ENCODE data around the gene SLC27A5.
A peak's percentile ranks its signal among the peaks of the same experiment; 100 is the strongest.
"Not testable (repeated sequence)": the region's sequence is repeated elsewhere in the genome, so short reads cannot be mapped to it uniquely, and the experiment has no call there.

The SLC27A5 gene

DNA sequence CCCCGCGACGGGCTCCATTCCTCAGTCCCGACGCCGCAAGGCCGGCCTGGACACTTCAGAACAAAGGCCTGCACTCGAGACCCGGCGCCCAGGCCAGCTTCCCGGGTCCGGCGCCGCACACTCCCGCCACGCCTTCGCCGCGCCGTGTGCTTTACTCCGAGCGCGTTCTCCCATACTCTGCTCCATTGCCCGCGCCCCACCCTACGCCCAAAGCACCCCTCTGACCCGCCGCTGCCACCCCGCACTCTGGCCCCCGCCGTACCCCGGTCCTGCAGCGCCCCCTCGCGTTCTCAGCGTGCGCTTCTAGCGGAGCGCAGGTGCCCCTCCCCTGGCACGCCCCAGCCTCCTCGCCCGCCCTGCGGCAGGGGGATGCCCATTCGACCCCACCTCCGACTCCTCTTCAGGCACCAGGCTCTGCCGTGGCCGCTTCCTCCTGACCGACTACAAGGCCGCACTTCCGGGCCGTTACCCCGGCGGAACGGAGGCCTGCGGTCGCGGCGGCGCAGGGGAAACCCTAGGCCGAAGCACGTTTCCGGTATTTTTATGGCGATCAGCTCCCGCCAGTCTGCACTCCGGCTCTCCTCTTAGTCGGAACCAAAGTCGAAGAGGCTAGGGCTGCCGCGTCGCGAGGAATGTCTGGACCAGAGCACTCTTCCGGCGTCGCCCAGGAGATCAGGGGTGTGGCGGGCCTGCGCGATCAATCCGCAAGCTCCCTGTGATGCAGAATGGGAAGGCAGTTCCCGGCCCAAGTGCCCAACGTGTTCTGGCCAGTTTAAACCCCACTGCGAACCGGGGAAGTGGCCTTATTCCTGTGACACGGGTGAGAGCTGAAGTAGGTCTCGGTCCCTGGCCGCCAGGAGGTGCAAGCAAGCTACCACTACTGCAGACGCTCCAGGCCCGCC lies 7.8 kb upstream of the SLC27A5 start, which contains the start of gene ZBTB45:
ZBTB45 (minus strand) TSS at position 456 of the 902 bp plus-strand sequence. CDS start 2,137 bp downstream, outside the sequence.
- peak; percentile 97 for DNase-seq

DNA sequence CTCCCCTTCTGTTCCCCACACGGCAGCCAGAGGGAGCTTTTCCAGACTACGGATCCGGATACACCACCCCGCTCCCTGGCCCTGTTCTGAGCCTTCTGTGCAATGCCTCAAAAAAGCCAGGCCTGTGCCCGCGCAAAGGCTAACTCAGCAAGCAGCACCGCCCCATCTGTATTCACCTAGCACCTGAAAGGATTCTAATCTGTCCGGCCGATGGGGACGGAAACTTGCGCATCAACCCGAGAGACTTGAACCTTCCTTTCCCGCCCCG lies 7.2 kb upstream of the SLC27A5 start:
- DNase-seq, result peak; percentile 82

DNA sequence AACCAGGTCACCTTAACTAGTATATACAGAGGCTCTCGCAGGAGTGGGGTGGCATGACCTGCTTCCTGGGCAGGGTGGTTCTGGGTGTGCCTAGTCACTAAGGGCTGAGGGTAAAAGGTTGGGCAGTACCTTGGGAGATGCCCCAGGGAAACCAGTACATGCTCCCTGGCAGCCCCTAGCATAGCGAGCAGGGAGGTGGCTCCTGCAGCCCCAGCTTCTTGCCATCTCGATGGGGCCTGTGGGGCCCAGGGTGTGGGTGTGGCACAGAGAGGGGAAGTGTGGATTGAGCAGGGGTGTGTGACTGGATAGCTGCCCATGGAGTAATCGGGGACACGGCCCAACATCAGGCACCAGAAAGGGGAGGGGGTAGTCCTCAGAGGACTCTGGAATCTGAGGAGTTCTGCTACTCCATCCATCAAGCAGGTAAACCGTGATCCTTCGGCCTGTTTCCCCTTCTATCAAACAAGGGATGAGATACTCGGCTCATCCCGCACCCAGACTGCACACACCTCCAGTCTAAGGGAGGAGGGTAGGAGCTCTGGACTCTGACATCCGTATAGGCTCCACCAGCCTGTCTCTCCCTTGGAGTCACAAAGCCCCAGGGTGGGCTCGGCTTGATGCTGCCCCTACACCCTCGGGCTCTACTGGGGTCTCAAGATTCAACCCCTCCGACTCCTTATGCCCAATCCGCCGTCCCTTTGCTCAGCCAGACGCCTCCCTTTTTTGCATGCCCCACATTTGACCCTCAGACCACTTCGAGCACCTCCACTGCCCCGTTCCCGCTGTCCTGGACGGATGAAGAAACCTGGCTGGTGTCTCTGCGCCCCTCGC lies 6.7 kb upstream of the SLC27A5 start:
- peak; percentile 48 for DNase-seq

DNA sequence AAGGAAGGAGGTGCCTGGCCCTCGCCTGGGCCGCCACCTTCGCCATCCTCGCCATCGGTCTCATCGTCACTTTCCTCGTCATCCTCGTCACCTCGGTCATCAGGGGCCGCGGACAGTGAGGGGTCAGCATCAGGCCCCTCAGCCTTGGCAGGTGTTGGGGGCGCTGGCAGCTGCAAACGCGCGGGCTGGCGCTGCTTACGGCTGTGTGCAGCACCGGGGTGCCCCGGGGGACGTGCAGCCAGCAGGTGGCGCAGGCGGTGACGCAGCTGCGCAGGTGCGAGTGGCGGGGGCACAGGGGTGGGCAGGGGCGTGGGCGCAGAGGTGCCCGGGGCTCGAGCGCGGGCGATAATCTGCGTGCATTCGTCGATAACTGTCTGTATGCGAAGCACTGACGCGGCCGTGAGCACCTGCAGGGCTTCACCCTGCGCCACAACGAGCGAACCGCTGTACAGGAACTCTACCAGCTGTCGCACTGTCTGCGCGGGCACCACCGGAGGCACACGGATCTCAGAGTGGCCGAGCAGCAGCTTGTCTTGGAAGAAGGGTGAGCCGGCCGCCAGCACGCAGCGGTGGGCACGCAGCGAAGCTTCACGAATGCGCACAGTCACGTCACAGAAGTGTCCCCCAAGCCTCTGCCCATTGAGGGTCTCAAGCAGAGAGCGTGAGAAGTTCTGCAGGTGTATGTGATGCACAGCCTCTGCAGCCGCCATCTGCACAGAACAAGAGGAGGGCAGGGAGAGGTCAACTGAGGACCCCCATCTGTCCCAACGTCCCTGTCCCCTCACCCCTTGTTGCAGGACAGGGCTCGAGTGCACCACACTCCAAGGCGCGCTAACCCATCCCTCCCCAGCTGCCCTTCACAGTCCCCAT lies 5.4 kb upstream of the SLC27A5 start:
- DNase-seq, result no peak

DNA sequence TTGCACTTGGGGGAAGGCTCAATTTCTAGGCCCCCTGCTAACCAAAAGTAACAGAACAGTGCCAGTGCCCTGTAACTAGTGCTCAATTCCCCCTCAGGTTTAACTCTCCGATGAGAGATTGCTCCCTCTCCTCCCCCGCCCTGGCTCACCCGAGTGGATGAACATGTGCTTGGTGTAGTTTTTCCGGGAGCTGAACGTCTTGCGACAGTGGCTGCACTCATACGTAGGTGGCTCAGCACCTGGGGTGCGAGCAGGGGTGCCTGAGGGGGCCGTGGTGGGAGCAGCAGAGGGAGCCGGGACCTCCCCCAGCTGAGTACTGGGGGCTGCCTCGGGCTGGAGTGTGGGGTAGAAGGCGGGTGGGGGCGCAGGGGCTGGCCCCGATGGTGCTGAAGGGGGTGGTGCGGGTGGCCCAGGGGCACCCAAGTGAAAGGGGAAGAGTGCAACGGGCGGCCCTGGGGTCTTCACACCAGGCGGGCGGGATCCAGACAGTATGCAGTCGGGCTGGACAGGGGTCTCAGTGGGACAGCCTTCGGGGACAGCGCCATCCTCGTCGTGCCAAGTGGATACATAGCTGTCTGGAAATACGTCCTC lies 4.5 kb upstream of the SLC27A5 start:
- DNase-seq, result no peak

DNA sequence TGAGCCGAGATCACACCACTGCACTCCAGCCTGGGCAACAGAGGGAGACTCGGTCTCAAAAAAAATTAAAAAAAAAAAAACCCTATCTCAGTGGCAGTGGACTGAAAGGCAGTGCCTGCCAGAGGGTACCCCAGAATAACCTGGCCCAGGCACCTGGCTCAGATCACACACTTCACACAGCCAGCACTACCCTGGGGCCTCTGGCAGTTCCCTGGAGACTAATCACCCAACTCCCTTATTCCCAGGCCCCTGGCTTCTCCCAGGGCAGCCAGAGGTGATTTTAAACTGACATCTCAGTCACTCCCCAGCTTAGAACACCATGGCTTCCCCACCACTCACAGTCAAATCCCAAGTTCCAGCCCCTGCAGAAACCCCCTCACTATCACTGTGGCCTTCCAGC lies 3.5 kb upstream of the SLC27A5 start:
- DNase-seq, result no peak

DNA sequence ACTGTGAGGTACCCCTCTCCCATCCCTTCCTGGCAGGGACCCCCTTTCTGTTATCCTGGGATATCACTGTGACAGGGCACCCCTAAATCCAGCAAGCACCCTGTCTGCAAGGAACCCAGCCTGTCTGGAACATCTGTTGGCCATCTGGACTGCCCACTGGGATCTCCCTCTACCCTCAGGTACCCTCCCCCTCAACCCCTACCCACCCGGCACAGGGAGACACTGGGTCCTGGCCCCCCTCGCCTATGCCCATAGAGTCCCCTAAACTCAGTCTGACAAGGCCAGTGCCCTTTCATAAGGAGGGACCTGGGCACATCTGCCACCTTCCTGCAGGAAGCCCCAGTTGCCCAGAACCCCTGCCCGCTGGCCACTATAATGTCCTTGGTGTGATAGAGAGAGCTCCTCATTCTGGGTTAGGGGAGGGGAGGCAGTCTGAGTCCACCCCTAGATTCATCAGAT lies 2.8 kb upstream of the SLC27A5 start:
- no peak for DNase-seq

DNA sequence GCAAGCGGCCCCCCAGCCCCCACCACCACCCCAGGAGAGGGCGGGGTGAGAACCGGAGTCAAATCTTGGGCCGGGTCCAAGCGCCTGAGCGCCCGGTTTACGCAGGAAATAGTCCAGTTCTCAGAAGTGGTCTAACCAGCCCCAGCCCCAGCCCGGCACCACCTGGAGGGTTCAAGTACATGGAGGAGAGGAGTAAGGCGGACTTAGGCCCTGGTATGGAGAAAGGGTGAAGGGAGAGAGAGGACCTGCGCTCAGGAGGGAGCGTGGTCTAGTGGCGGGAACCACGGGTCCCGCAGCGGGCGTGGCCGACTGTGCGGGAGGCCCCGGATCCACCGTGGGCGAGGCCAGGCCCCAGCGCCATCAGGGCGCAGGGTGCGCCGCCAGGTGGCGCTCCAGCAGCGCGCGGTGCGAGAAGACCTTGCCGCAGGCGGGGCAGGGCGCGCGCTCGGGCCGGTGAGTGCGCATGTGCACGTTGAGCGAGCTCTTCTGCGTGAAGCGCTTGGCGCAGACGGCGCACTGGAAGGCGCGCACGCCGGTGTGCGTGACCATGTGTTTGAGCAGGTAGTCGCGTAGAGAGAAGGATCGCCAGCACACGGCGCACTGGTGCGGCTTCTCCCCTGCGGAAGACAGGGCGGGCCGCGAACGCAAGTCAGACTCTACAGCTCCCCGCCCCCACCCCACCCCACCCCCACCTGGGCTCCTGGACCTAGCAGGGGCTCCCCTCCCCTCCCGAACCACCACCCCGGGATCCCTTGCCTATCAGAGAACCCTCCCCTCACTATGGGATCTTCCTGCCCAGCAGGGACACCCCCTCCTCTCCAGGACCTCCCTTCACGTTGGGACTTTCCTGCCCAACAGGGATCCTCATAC lies 2.1 kb upstream of the SLC27A5 start:
- peak; percentile 88 for DNase-seq

DNA sequence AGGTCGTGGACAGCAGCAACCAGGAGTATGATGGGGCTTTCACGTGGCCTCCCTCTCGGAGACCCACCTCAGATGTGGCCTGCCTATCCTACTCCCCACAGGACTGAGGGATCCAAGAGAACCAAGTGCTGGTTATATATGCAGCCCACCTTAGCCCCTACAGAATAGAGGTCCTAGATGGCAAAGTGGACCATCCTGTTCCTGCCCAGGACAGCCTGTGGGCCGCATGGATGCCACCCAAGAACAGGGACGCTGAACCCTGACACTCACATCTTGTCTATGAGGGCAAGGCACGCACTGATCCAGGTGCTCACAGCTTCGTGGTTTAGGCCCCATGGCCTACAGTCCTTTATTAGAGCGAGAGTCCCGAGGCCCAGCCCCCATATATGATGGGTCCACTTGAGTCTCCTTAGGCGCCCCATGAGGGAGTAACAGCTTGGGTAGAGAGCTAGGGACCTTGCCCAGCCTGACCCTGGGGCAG lies 1.5 kb upstream of the SLC27A5 start:
- no peak for DNase-seq

DNA sequence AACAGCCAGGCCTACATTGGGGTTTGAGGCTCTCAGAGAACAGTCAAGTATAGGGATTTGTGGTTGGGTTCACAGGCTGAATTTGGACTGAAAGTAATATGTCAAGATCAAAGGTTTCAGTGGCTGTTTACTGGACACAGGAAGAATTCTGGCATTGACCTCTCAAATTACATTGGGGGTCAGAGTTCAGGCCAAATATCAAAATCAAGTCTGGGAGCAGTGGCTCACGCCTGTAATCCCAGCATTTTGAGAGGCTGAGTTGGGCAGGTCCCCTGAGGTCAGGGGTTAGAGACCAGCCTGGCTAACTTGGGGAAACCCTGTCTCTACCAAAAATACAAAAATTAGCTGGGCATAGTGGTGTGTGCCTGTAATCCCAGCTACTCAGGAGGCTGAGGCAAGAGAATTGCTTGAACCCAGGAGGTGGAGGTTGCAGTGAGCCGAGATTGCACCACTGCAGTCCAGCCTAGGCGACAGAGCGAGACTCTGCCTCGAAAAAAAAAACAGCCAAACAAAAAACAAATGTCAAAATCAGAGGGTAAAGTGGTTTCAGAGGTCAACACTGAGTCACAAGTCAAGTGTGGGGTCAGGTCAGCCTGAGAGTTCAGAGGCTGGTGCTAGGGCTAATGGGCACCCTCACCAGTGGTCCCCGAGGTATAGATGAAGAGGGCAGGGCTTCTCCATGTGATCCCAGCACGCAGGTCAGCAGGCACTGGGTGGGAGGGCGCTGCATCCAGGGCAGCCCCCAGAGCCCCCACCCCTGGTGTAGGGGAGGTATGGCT lies 1.5 kb downstream of the SLC27A5 start:
- DNase-seq, result no peak

DNA sequence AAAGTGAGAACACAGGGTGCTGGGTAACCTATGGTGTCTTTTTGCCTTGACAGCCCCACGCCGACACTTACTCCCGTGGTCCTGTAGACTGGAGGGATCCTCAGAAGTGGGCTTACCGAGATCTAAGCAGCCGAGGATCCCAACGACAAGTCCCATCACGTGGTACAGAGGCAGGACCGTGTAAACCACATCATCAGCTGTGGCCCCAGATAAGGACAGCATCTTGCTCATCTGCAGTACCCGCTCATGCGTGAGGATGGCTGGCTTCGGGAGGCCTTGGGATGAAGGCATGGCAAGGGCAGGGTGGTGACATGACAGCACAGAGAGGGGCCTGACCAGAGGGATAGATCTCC lies 2.1 kb downstream of the SLC27A5 start:
- DNase-seq, result no peak

DNA sequence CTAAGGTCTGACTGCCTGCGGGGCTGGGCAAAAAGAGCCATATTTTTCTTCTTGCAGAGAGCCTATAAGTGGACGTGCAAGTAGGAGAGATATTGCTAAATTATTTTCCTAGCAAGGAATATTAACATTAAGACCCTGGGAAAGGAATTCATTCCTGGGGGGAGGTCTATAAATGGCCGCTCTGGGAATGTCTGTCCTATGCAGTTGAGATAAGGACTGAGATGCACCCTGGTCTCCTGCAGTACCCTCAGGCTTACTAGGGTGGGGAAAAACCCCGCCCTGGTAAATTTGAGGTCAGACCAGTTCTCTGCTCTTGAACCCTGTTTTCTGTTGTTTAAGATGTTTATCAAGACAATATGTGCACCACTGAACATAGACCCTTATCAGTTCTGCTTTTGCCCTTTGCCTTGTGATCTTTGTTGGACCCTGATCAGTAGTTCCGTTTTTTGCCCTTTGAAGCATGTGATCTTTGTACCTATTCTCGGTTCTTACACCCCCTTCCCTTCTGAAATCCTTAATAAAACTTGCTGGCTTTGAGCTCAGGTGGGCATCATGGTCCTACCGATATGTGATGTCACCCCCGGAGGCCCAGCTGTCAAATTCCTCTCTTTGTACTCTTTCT lies 4.1 kb downstream of the SLC27A5 start:
- not testable (repeated sequence) for DNase-seq

DNA sequence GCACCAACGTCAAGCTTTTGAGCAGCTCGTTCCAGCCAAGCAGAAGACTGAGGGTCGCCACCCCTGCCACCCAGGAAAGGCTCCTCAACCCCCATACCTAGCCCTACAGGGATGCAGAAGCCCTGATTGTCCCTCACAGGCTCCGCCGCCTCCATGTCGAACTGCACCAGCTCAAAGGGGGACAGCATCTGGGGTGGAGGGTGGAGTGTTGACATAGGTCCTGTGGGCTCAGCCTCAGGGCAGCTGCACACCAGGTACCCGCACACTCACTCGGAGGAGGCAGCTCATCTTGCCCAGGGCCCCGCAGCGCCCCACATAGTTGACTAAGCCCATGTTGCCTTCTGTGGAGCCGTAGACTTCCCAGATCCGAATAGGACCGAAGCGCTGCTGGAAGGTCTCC lies 11.6 kb downstream of the SLC27A5 start:
- DNase-seq, result no peak

DNA sequence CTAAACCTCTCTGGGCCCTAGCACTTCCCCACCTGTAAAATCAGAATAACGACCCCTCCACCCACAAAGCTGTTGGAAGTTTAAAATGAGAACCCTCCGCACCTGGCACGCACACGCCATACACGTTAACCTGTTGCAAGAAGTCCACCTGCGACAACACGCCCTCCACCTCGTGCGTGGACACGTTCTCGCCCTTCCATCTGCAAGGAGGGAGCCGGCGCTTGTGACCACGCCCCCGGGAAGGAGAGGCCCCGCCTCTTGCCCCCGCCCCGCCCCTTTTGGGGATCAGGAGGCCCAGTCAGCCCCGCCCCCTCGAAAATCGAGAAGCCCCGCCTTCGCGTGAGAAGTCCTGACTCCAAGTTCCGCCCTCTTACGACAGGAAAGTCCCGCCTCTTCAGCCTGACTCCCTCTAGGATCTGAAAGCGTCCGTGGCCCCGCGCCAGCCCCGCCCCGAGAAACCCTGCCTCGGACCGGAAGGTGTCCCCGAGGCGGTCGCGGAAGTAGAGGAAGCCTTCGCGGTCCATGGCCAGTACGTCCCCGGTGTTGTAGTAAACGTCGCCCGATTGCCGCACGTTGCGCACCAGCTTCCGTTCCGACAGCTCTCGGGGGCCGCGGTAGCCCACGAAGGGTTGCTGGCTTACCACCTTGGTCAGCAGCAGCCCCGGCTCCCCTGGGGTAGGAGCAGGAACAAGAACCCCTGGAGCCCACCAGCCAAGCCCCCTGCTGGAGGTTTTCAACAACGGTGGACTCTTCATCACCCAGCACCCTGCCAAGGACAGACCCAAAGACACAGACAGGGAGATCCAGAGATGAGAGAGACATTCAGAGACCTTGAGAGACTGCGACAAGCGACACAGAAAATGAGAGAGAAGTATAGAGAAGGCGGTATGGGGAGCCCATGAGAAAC lies 12.5 kb downstream of the SLC27A5 start:
- DNase-seq, result peak; percentile 99

DNA sequence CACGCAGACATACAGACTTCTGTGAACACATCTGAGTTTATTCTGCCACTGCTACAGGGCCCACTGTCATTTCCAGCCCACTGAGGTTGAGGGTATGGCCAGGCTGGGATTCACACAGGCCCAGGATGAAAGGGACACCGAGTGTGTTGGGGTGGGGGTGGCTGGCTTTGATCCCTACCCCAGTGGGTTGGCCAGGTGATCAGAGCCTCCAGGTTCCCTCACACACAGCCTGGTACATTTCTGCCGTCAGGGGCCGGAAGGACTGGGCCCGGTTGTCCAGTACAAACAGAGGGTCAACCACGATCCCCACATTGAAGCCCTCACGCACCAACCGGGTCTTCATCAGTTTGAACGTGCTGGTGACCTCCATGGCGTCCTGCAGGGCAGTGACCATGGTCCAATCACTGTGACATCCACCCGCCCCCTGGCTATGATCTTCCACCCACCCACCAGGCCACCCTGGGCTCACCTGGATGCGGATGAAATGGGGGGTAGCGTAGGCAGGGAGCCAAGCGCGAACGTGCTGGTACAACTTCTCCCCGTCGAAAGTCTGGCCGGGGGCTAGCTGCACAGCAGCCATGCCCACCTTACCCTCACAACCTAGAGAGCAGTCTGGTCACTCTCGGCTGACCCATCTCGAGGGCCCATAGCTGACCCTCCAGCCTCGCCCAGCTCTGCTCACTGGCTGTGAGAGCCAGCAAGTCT lies 13.3 kb downstream of the SLC27A5 start:
- peak; percentile 47 for DNase-seq

DNA sequence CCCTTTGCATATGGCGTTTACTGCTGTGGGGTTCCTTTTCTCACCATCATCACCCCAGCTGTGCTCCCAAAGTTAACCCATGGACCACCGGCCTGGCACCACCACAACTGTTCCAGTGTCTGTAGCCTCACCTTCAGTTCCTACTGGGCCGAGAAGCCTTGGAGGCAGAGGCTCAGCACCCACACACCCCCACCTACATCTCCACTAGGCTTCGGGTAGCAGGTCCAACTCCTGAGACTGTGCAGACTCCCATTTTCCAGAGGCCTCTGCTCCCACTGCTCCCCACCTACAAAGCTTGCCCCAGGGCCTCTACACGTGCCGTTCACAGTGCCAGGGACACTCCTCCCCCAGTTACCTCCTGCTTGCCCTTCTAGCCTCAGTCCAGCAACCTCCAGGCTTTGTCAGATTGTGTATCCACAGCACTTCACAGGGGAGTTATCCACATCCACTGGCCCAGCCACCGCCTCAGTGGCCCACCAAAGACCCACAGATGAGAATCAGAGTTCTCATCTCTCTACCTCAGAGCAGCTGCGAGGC lies 14.1 kb downstream of the SLC27A5 start:
- DNase-seq, result no peak

DNA sequence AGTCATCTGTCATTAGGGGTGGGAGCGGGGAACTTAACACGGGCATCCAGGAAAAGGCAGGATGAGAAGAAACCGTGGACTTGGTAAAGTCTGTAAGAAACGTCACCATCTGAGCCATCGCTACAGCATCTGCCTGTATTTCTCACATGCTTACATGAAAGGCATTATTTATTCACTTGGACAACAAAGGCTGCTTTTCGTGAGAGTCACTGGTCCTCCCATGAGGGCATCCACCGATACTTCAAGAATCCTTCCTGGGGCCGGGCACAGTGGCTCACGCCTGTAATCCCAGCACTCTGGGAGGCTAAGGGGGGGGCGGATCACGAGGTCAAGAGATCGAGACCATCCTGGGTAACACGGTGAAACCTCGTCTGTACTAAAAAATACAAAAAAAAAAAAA lies 19.5 kb downstream of the SLC27A5 start:
- DNase-seq, result no peak

DNA sequence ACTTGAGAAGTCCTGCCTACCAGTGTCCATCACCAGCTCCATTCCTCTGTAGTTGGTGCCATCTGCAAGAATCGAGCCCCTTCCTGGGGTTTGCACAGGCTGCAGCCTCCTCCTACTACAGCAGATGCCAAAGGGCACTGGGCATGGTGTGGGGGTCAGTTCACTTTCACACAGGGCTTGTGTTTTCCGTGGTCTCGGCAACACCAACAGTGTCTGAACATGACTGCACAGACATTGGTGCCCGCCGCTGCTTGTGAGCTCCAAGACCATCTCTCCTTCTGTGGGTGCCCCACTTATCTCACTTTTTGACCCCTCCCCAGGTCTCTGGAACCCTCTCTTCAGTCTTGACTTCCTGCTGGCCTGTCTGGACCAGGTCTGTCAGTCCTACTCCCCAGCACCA lies 20.4 kb downstream of the SLC27A5 start:
- no peak for DNase-seq
